Measurements from ENCODE around the gene CD2.

GRCh38 chr1:116767782-116768382 is 13.7 kb downstream of the CD2 start:
- no peak for TF ChIP-seq CTCF (IDR thresholded peaks at IDR 0.05)
- no peak for TF ChIP-seq POLR2A (IDR thresholded peaks at IDR 0.05)
